ENCODE data around the gene SLC7A11.
"Not testable (repeated sequence)": the region's sequence is repeated elsewhere in the genome, so short reads cannot be mapped to it uniquely, and the experiment has no call there.

SLC7A11 gene

GRCh38 chr4:138248058-138248457, 5.9 kb upstream of the SLC7A11 start:
- no peak for DNase-seq (ENCODE audit: extremely low spot score, insufficient read length, low read depth)
- no peak for FAIRE-seq

DNA sequence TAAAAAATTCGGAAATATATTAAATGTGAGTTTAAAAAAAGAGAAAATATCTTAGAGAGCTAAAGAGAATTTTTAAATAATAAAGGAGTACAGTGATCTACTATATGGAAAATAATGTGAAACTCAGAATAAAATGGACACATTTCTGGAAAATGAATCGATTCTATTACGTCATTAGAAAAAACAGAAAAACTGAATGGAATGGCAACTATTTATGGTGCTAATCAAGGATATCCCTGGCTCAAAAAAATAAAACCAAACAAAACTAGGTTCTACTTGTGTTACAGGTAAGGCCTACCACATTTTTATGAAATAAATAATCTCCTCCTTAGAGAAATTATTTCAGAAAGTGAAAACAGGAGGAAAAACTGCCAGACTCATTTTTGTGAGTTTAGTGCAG, 5.5 kb upstream of the SLC7A11 start:
- peak; percentile 24 for FAIRE-seq
- no peak for DNase-seq (ENCODE audit: extremely low spot score, insufficient read length, low read depth)

- FAIRE-seq, result peak; percentile 31
Observed at GRCh38 chr4:138243369-138243768, 1.2 kb upstream of the SLC7A11 start.

DNA sequence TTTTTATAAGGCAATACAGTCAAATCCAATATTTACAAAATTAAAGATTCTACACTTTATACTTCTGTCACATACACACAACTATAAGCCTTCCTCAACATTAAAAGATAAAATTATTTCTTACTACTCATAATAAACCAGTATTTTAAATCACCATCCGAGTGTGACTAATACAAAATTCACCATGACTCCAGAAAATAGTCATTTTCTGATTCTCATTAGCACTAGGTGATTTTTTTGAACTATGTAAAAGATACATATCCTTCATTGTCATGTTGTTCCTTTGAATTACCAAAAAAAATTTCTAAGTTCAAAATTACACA, 646 bp upstream of the SLC7A11 start:
- no peak for FAIRE-seq
- DNase-seq (ENCODE audit: extremely low spot score, insufficient read length, low read depth), result no peak

More at GRCh38 chr4:138243369-138243768, 1.2 kb upstream of the SLC7A11 start:
- no peak for DNase-seq (ENCODE audit: extremely low spot score, insufficient read length, low read depth)

- FAIRE-seq, result no peak
- no peak for DNase-seq (ENCODE audit: extremely low spot score, insufficient read length, low read depth)
Observed at GRCh38 chr4:138241281-138242075, 671 bp downstream of the SLC7A11 start.

GRCh38 chr4:138239491-138239890, 2.7 kb downstream of the SLC7A11 start:
- DNase-seq (ENCODE audit: extremely low spot score, insufficient read length, low read depth), result no peak
- FAIRE-seq, result no peak

- FAIRE-seq, result no peak
Observed at GRCh38 chr4:138238521-138239292, 3.4 kb downstream of the SLC7A11 start.

DNA sequence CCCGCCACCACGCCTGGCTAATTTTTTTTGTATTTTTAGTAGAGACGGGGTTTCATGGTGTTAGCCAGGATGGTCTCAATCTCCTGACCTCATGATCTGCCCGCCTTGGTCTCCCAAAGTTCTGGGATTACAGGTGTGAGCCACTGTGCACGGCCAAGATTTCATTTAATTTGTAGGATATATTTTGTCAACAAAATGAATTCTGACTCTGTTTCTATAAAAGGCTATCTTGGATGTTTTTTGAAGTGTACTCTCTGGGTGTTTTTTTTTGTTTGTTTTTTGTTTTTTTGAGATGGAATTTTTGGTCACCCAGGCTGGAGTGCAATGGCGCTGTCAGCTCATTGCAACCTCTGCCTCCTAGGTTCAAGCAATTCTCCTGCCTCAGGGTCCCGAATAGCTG, 5.0 kb downstream of the SLC7A11 start:
- FAIRE-seq; DNase-seq (ENCODE audit: extremely low spot score, insufficient read length, low read depth): not testable (repeated sequence)

More at GRCh38 chr4:138238521-138239292, 3.4 kb downstream of the SLC7A11 start:
- no peak for DNase-seq (ENCODE audit: extremely low spot score, insufficient read length, low read depth)

DNA sequence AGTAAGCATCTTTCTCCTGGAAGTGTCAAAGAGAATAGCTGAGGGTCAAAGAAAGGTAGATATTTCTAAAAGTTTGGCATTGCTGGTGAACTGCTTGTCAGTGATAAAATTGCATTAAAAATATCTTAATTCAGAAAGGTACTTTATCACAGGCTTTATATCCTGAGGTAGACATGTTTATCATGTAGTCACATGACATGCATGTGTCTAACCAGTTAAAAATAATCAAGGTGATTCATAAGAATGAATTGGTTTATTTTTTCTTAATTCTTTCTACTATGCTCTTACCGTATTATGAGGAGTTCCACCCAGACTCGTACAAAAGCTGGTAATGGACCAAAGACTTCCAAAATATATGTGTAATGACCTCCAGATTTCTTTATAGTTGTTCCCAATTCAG, 6.1 kb downstream of the SLC7A11 start:
- DNase-seq (ENCODE audit: extremely low spot score, insufficient read length, low read depth) (no peak), FAIRE-seq (peak; percentile 52)

GRCh38 chr4:138235419-138235952, 6.7 kb downstream of the SLC7A11 start:
- no peak for DNase-seq (ENCODE audit: extremely low spot score, insufficient read length, low read depth)
- FAIRE-seq, result no peak

DNA sequence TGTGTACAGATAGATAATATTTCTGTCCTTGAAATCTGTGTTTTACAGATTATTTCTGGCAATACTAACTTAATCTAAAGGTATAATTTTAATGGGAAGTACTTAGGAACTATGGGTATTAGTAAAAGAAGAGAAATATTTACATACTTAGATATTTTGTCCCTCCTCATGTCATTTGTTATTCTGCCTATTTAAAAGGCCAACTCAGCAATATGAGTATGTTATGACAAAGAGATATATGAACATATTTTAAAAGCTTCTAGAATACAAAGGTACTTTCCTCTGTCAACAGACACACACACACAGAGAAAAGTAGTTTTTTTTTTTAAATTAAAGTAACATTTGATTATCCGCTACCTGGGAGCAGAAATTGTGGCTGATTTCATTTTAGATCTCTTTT, 7.9 kb downstream of the SLC7A11 start:
- DNase-seq (ENCODE audit: extremely low spot score, insufficient read length, low read depth), result no peak
- FAIRE-seq, result no peak

GRCh38 chr4:138233313-138234034, 8.7 kb downstream of the SLC7A11 start:
- DNase-seq (ENCODE audit: extremely low spot score, insufficient read length, low read depth), result no peak
- no peak for FAIRE-seq

- DNase-seq (ENCODE audit: extremely low spot score, insufficient read length, low read depth) (no peak), FAIRE-seq (no peak)
Observed at GRCh38 chr4:138232364-138232763, 9.8 kb downstream of the SLC7A11 start.

DNA sequence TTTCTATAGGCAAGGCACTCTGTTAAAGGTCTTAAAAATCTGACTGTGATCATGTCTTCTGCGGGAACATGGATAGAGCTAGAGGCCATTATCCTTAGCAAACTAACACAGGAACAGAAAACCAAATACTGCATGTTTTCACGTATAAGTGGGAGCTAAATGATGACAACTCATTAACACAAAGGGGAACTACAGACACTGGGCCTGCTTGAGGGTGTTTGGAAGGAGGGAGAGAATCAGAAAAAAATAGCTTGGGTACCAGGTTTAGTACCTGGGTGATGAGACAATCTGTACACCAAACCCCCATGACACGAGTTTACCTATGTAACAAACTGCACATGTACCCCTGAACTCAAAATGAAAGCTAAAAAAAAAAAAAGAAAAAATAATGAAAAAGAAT, 12.1 kb downstream of the SLC7A11 start:
- FAIRE-seq (no peak), DNase-seq (ENCODE audit: extremely low spot score, insufficient read length, low read depth) (no peak)

GRCh38 chr4:138229160-138229559, 13.0 kb downstream of the SLC7A11 start:
- no peak for FAIRE-seq
- no peak for DNase-seq (ENCODE audit: extremely low spot score, insufficient read length, low read depth)

DNA sequence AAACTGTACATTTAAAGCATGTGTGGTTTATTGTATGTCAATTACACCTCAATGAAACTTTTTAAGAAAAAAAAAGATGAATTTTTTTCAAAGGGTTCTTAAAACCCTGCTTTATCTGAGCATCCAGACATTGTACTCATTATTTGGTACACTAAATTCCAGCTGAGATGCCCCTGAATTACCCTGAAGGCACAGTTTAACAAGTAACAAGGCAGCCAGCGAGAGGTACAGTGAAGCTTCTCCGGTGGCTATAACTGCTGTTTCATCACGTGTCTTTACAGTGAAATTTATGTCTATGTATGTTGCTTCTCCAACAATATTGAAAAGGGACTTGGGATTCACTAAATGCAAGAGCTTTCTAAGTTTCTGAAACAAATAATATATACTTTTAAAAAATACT, 15.8 kb downstream of the SLC7A11 start:
- DNase-seq (ENCODE audit: extremely low spot score, insufficient read length, low read depth) (no peak), FAIRE-seq (no peak)

- FAIRE-seq, result no peak
- DNase-seq (ENCODE audit: extremely low spot score, insufficient read length, low read depth), result no peak
Observed at GRCh38 chr4:138225477-138225876, 16.7 kb downstream of the SLC7A11 start.

DNA sequence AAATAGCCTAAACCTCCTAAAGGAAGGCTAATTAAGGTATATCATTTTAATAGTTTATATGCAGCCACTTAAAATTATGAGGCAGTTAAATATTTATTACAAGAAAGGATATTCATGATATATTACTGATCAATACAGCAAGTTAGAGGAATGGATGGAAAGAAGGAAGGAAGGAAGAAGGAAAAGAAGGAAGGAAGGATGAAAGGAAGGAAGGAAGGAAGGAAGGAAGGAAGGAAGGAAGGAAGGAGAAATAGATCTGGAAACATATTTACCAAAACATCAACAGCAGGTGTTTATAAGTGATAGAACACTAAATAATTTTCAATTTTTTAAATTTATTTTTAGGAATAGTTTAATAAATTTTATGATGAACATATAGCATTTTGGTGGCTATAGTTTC, 17.5 kb downstream of the SLC7A11 start:
- FAIRE-seq (no peak), DNase-seq (ENCODE audit: extremely low spot score, insufficient read length, low read depth) (no peak)

- DNase-seq (ENCODE audit: extremely low spot score, insufficient read length, low read depth) (no peak), FAIRE-seq (no peak)
Observed at GRCh38 chr4:138223231-138223910, 18.8 kb downstream of the SLC7A11 start.

DNA sequence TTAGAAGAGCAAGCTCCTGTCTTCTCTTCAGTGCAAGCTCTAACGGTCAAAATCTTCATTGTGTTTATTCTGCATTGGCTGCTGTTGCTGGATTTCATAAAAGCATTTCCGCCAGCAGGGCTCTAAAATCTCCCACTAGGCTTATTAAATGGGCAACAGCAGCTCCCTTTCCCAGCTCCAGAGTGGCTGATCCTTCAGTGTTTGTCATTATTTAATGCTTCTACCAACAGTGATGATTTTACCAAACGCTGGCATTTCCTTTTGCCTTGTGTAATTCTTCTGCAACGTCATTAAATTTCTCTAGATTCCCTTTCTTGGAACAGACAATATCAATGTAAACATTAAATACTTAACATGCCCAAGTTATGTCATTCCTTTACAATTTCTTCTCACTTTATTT, 20.1 kb downstream of the SLC7A11 start:
- DNase-seq (ENCODE audit: extremely low spot score, insufficient read length, low read depth) (no peak), FAIRE-seq (no peak)

Measured in GM18507 (cell line).